ENCODE measurements around the gene USP10.

- no peak for TF ChIP-seq EZH2 (IDR thresholded peaks at IDR 0.05; ENCODE audit: insufficient read depth, low read length)
- TF ChIP-seq, protein P1, sequence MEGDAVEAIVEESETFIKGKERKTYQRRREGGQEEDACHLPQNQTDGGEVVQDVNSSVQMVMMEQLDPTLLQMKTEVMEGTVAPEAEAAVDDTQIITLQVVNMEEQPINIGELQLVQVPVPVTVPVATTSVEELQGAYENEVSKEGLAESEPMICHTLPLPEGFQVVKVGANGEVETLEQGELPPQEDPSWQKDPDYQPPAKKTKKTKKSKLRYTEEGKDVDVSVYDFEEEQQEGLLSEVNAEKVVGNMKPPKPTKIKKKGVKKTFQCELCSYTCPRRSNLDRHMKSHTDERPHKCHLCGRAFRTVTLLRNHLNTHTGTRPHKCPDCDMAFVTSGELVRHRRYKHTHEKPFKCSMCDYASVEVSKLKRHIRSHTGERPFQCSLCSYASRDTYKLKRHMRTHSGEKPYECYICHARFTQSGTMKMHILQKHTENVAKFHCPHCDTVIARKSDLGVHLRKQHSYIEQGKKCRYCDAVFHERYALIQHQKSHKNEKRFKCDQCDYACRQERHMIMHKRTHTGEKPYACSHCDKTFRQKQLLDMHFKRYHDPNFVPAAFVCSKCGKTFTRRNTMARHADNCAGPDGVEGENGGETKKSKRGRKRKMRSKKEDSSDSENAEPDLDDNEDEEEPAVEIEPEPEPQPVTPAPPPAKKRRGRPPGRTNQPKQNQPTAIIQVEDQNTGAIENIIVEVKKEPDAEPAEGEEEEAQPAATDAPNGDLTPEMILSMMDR (IDR thresholded peaks at IDR 0.05; ENCODE audit: insufficient read depth, low read depth, low read length), result no peak
Measured at GRCh38 chr16:84735849-84736586, 36.2 kb downstream of the USP10 start.
